HCT116 (cell line): ENCODE measurements around the gene ZNF367. TPM values are rescaled to one million over a fixed set of nuclear protein-coding genes. Genes with fewer than 3 reads are reported as not detected.

Experiments
- ATAC-seq: fragments of 200-7000 bp; cut with Tn5 transposase; 2 replicates; pipeline ENCODE4 v1.9.1; 2020; ENCODE audit warnings: mild to moderate bottlenecking, moderate library complexity
- BruUV-seq: library from RNA; stranded (reverse); fragments of 400-500 nt; replicated peaks from 2 replicates; lab custom pipeline; 2021; lab: Mats Ljungman, UMichigan
- CTCF ChIA-PET: fragments of 300-600 bp; sonication (Branson Sonifier 250); formaldehyde crosslinking; loops from one replicate; lab custom pipeline; 2021; ENCODE audit warnings: antibody characterized with exemption; lab: Charles Lee
- POLR2A ChIA-PET: fragments of 300-600, 350-600 bp; sonication (Branson Sonifier 250); formaldehyde crosslinking; loops from one replicate; lab custom pipeline; 2021; ENCODE audit warnings: antibody characterized with exemption; lab: Charles Lee
- RAD21 ChIA-PET, 2 experiments: fragments of 300-600 bp; sonication (Branson Sonifier 250); formaldehyde crosslinking; loops; one replicate each; lab custom pipeline; 2023; ENCODE audit warnings: low total read pairs in 2 of 2; ENCODE audit not compliant: uncharacterized antibody in 2 of 2, unreplicated experiment in 2 of 2, low non-redundant PET in 1 of 2; lab: Charles Lee
- DNase-seq: peaks from one replicate; pipeline ENCODE4 v3.0.0-alpha.2; 2010; ENCODE audit warnings: low read depth, low spot score
- H2AFZ ChIP-seq: fragments of 200-600 bp; shearing (Covaris generic), sonication (generic); 2 replicates; pipeline ENCODE4 v1.6.1; 2017; ENCODE audit warnings: low read depth, mixed run types, mixed read lengths, antibody characterized with exemption, low read length; ENCODE audit not compliant: poor library complexity, severe bottlenecking
- H3K27ac ChIP-seq: 2 replicates; pipeline ENCODE4 v1.5.1; 2012; ENCODE audit warnings: low read depth, low read length
- H3K27me3 ChIP-seq: fragments of 200-600 bp; sonication (generic); 2 replicates; pipeline ENCODE4 v1.6.1; 2016; ENCODE audit warnings: mixed run types, low read length, mixed read lengths; ENCODE audit not compliant: insufficient read depth
- H3K36me3 ChIP-seq, 2 experiments: fragments of 200-500 bp in 1 of 2; fragments of 200-600 bp in 1 of 2; sonication (Bioruptor generic) in 1 of 2; sonication (generic) in 1 of 2; 2 replicates each; pipeline versions ENCODE4 v1.5.1 to v1.6.1; 2014 to 2016; ENCODE audit warnings: low read length in 2 of 2, inconsistent platforms in 1 of 2, mixed read lengths in 1 of 2, mixed run types in 1 of 2; ENCODE audit not compliant: insufficient read depth in 2 of 2, control insufficient read depth in 1 of 2
- H3K4me1 ChIP-seq, 2 experiments: fragments of 200-600 bp in 1 of 2; sonication (generic) in 1 of 2; 2 replicates each; pipeline versions ENCODE4 v1.5.1 to v1.6.1; 2012 to 2017; ENCODE audit warnings: low read length in 2 of 2, inconsistent platforms in 1 of 2, mild to moderate bottlenecking in 1 of 2, mixed read lengths in 1 of 2, mixed run types in 1 of 2, moderate library complexity in 1 of 2; ENCODE audit not compliant: insufficient read depth in 2 of 2, control insufficient read depth in 1 of 2
- H3K4me2 ChIP-seq: fragments of 200-600 bp; sonication (generic); 2 replicates; pipeline ENCODE4 v1.6.1; 2017; ENCODE audit warnings: mixed run types, low read length, mixed read lengths
- H3K4me3 ChIP-seq, 2 experiments: fragments of 200-600 bp in 1 of 2; sonication (generic) in 1 of 2; replicated peaks in 1 of 2; 2 replicates each; pipeline ENCODE4 v1.5.1; 2011 to 2016; ENCODE audit warnings: low read length in 2 of 2, control low read depth in 1 of 2, low read depth in 1 of 2, mild to moderate bottlenecking in 1 of 2, mixed read lengths in 1 of 2, mixed run types in 1 of 2
- H3K79me2 ChIP-seq: fragments of 200-600 bp; sonication (generic); 2 replicates; pipeline ENCODE4 v1.6.1; 2017; ENCODE audit warnings: mild to moderate bottlenecking, mixed run types, low read length, moderate library complexity, mixed read lengths; ENCODE audit not compliant: insufficient read depth
- H3K9ac ChIP-seq: fragments of 200-600 bp; sonication (generic); 2 replicates; pipeline ENCODE4 v1.6.1; 2016; ENCODE audit warnings: low read length, mixed read lengths
- H3K9me2 ChIP-seq: fragments of 200-600 bp; sonication (generic), shearing (Covaris generic); 2 replicates; pipeline ENCODE4 v1.6.1; 2017; ENCODE audit warnings: mixed run types, mild to moderate bottlenecking, moderate library complexity; ENCODE audit not compliant: insufficient read depth
- H3K9me3 ChIP-seq, 2 experiments: fragments of 200-500 bp in 1 of 2; fragments of 200-600 bp in 1 of 2; sonication (Bioruptor generic) in 1 of 2; sonication (generic) in 1 of 2; 2 replicates each; pipeline ENCODE4 v1.6.1; 2014 to 2017; ENCODE audit warnings: low read length in 2 of 2, mixed read lengths in 2 of 2, inconsistent platforms in 1 of 2, low read depth in 1 of 2, mild to moderate bottlenecking in 1 of 2, mixed run types in 1 of 2, moderate library complexity in 1 of 2; ENCODE audit not compliant: control insufficient read depth in 1 of 2, insufficient read depth in 1 of 2
- H4K20me1 ChIP-seq: fragments of 200-600 bp; sonication (generic), shearing (Covaris generic); 2 replicates; pipeline ENCODE4 v1.6.1; 2017; ENCODE audit warnings: mixed run types, mild to moderate bottlenecking, moderate library complexity; ENCODE audit not compliant: insufficient read depth
- ATF3 ChIP-seq: IDR thresholded peaks from 2 replicates; pipeline ENCODE4 v1.6.1; 2012
- CBX3 ChIP-seq: IDR thresholded peaks from 2 replicates; pipeline ENCODE4 v1.6.1; 2012; ENCODE audit warnings: low read depth
- CEBPB ChIP-seq: IDR thresholded peaks from 2 replicates; pipeline ENCODE4 v1.6.1; 2012; ENCODE audit warnings: low read depth
- CTCF ChIP-seq, 3 experiments: fragments of 200-600 bp in 1 of 3; sonication (generic) in 1 of 3; IDR thresholded peaks in 2 of 3; conservative IDR thresholded peaks in 1 of 3; 2 replicates each; pipeline ENCODE4 v1.5.1; 2012 to 2017; ENCODE audit warnings: low read depth in 2 of 3, low read length in 2 of 3, antibody characterized with exemption in 1 of 3, borderline replicate concordance in 1 of 3, control low read depth in 1 of 3, mild to moderate bottlenecking in 1 of 3, mixed read lengths in 1 of 3, mixed run types in 1 of 3, moderate library complexity in 1 of 3; ENCODE audit not compliant: insufficient read depth in 1 of 3
- EGR1 ChIP-seq: IDR thresholded peaks from 2 replicates; pipeline ENCODE4 v1.6.1; 2012; ENCODE audit warnings: low read depth
- EZH2 ChIP-seq: fragments of 200-600 bp; sonication (generic); IDR thresholded peaks from 2 replicates; pipeline ENCODE4 v1.6.1; 2017; ENCODE audit warnings: antibody characterized with exemption, mixed run types
- EZH2phosphoT487 ChIP-seq: fragments of 200-600 bp; IDR thresholded peaks from 2 replicates; pipeline ENCODE4 v1.6.1; 2018; ENCODE audit warnings: antibody characterized with exemption, borderline replicate concordance
- FOSL1 ChIP-seq: IDR thresholded peaks from 2 replicates; pipeline ENCODE4 v1.6.1; 2012; ENCODE audit warnings: low read depth
- POLR2AphosphoS5 ChIP-seq: IDR thresholded peaks from 2 replicates; pipeline ENCODE4 v1.6.1; 2011; ENCODE audit warnings: mild to moderate bottlenecking, low read depth, low read length, moderate library complexity
- RAD21 ChIP-seq: IDR thresholded peaks from 2 replicates; pipeline ENCODE4 v1.6.1; 2012; ENCODE audit warnings: low read depth, mild to moderate bottlenecking
- REST ChIP-seq: IDR thresholded peaks from 2 replicates; pipeline ENCODE4 v1.6.1; 2012; ENCODE audit warnings: low read depth
- SRF ChIP-seq: IDR thresholded peaks from 2 replicates; pipeline ENCODE4 v1.6.1; 2012; ENCODE audit warnings: low read depth
- TCF7L2 ChIP-seq: IDR thresholded peaks from 2 replicates; pipeline ENCODE4 v1.7.0; 2011; ENCODE audit warnings: borderline replicate concordance, inconsistent platforms; ENCODE audit not compliant: insufficient read depth, insufficient read length; ENCODE audit errors: extremely low read depth
- ZNF274 ChIP-seq: fragments of 200-500 bp; sonication (Bioruptor generic); IDR thresholded peaks from 2 replicates; pipeline ENCODE4 v1.6.1; 2014; ENCODE audit warnings: mild to moderate bottlenecking, low read depth, low read length, inconsistent platforms
- intact Hi-C: fragments of 100-400 bp; cut with micrococcal nuclease; formaldehyde crosslinking; loops from 2 replicates; pipeline ENCODE4 v1.10.0; 2022
- total RNA-seq: library from RNA; stranded (reverse); gene quantifications from one replicate; pipeline ENCODE4 v1.2.1, GENCODE V29; 2021; ENCODE audit not compliant: unreplicated experiment

ZNF367 gene
- total RNA-seq, 1 experiment from 2014 or later: 18.1 TPM

- peak overlapping the region; percentile 95 for H3K4me2 ChIP-seq
- RAD21 ChIA-PET: interaction anchor here in 1 of 2 experiments (0.7 to 1.5 kb wide), 2 partner anchors 37 to 55 kb away, joined by 4 read pairs; no protein-coding TSS in a partner anchor
- H3K27ac ChIP-seq: no peak overlapping the region
- CTCF ChIA-PET: no interaction called here
- POLR2A ChIA-PET: interaction anchor here (0.7 to 1.7 kb wide), 2 partner anchors 11 to 13 kb away, joined by 3 read pairs; no protein-coding TSS in a partner anchor
- H3K9ac ChIP-seq: peak overlapping the region; percentile 74; the same call in 1 of the 2 replicates
- peak overlapping the region; percentile 59 to 71 for H3K4me3 ChIP-seq
- no peaks in the 10 kb centered on the region for H3K9me3 ChIP-seq
- intact Hi-C loops: loop anchor here (5.0 kb wide), 1 partner anchor 40 kb away; no protein-coding TSS in a partner anchor
- no peak for TF ChIP-seq EZH2phosphoT487
- TF ChIP-seq ATF3: no peak
- no peak for TF ChIP-seq EGR1
- TF ChIP-seq POLR2AphosphoS5: no peak
- TF ChIP-seq CBX3: no peak
- no peak for TF ChIP-seq RAD21
- TF ChIP-seq ZNF274: no peak
- TF ChIP-seq EZH2: no peak
- TF ChIP-seq CTCF (IDR thresholded peaks at IDR 0.05 in 2 of 3, conservative IDR thresholded peaks at IDR 0.05 in 1 of 3; ENCODE audit: borderline replicate concordance in 1 of 3, insufficient read depth in 1 of 3, low read depth in 2 of 3, low read length in 2 of 3): no peak
- no peak for TF ChIP-seq SRF
- peak; percentile 82 for TF ChIP-seq FOSL1
- no peak for TF ChIP-seq TCF7L2
- TF ChIP-seq REST: no peak
- TF ChIP-seq CEBPB: peak; percentile 56
- H3K27me3 ChIP-seq: no peaks in the 10 kb centered on the region
- no TSS peak for BruUV-seq
- peaks cover 38 to 58% of the 10 kb centered on the region in 2 experiments for H3K4me1 ChIP-seq
- peak; percentile 35 for DNase-seq
- ATAC-seq: no peak
- peaks cover 0 to 7% of the 10 kb centered on the region in 2 experiments; a peak in 1 of 4 replicates for H3K36me3 ChIP-seq
- H3K9me2 ChIP-seq: no peaks in the 10 kb centered on the region
- no peaks in the 10 kb centered on the region for H4K20me1 ChIP-seq
- peaks cover 36% of the 10 kb centered on the region for H3K79me2 ChIP-seq
- no peak overlapping the region for H2AFZ ChIP-seq
Observed at GRCh38 chr9:96382175-96382574, 36.0 kb downstream of the ZNF367 start.
